A673 (cell line): Measurements from ENCODE around the gene MYMK.

Experiments used
- CTCF ChIP-seq: fragments of 300-800, 200-600 bp; sonication (generic); conservative IDR thresholded peaks from 2 replicates; pipeline ENCODE4 v1.5.1; 2017; ENCODE audit warnings: low read depth, mild to moderate bottlenecking, antibody characterized with exemption, low read length, moderate library complexity, mixed read lengths
- EZH2 ChIP-seq: fragments of 200-600 bp; sonication (generic); IDR thresholded peaks from 2 replicates; pipeline ENCODE4 v1.6.1; 2017; ENCODE audit warnings: borderline replicate concordance, low read depth, mild to moderate bottlenecking, mixed read lengths, antibody characterized with exemption, low read length; ENCODE audit not compliant: poor library complexity, severe bottlenecking

- TF ChIP-seq CTCF (no peak), EZH2 (no peak)
These were observed 47.3 kb downstream of the MYMK start for GRCh38 chr9:133477461-133477860.
